GM21423 (cell line): ENCODE results near the gene CES2.

ENCODE experiments used
- ATAC-seq: cut with Tn5 transposase; IDR thresholded peaks from one replicate; pipeline ENCODE4 v1.9.1; 2021; ENCODE audit warnings: mild to moderate bottlenecking, moderate library complexity; ENCODE audit not compliant: unreplicated experiment

CES2 gene

DNA sequence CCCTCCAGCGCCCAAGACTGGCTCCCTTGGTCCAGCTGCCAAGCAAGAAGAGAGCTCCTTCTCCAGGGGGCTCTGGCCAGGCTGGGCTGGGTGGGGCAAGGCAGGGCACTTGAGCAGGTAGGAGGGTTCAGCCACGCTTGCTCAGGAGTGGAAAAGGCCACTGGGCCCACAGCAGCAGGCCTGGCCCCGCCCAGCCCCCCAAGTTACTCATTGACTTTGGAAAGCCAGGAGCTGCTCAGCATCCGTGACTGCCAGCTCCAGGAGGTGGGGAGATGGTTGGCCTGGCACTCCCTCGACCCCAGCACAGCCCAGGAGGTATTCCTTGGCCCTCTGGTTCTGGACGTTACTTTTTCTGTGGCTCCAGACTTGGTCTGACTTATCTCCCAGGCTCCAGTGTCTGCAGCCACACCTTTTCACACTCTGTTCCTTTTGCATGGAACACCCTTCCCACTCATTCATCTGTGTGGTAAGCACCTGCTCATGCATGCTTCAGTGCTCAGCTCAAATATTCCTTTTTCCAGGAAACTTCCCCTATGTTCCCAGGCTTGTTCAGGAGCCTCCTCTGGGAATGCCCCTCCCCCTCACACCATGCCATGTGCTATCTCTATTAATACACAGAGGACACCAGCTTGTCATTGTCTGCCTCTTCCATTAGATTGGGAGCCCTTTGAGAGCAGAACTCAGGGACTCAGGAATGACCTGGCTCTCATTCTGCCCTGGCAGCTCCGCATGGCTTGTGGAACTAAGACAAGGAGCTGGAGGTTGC lies 16.3 kb upstream of the CES2 start, which contains the start of gene CDH16:
CDH16 (minus strand) TSS at position 83 of the 766 bp plus-strand sequence. CDS start 820 bp downstream, outside the sequence.
- no peak for ATAC-seq

DNA sequence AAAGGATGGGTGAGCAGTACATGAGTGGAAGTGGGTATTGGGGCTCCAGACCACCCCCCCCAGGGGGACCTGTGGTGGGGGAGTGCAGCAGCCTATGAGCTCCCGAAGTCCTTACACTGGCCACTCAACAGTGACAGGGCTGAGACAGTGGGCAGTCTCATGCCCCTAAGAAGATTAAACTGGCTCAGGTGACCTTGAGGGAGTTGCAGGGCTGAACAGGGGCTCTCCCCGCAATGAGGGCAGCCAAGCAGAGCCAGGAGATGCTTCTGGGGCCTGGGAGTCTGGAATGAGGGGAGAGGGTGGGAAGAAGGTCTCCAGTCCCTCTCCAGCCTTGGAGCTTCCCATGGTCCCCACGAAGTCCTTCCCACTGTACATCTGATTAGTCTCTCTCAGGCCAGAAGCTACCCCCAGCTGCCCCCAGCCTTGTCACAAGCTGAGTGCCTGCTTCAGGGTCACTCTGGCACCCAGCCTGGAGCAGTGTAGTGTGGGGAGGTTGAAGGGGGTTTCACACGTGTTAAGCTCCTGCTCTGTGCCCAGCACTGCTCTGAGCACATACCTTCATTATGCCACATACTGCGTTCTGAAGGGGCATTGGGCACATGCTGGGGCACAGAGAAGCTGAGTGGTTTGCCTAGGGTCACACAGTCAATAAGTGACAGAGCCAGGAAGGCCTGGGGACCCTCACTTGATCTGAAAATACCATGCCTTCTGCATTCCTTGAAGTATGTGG lies 15.6 kb upstream of the CES2 start:
- no peak for ATAC-seq

- no peak for ATAC-seq
Measured at GRCh38 chr16:66920299-66920590, 15.1 kb upstream of the CES2 start.

- no peak for ATAC-seq
Measured at GRCh38 chr16:66920924-66921680, 14.2 kb upstream of the CES2 start.

- ATAC-seq: no peak
Measured at GRCh38 chr16:66921729-66922450, 13.4 kb upstream of the CES2 start.

DNA sequence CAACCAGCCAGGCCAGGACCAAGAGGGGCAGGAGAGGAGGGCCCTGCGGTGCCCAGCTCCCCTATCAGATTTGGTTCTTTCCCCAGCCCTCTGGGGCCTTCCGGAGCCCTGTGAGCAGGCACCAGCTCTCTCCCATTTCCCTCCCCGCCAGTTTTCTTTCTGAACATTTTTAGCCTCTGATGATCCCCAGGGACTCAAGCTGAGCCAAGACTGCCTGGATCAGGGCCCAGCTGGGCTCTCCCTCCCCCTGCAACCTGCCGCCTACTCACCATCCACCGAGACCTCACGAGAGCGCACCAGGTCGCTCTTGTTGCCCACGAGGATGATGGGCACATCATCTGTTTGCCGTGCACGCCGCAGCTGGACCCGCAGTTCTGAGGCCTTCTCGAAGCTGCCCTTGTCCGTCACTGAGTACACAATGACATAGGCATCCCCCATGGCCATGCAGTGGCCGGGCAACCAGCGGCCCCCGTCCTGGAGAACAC lies 12.0 kb upstream of the CES2 start:
- ATAC-seq: no peak

DNA sequence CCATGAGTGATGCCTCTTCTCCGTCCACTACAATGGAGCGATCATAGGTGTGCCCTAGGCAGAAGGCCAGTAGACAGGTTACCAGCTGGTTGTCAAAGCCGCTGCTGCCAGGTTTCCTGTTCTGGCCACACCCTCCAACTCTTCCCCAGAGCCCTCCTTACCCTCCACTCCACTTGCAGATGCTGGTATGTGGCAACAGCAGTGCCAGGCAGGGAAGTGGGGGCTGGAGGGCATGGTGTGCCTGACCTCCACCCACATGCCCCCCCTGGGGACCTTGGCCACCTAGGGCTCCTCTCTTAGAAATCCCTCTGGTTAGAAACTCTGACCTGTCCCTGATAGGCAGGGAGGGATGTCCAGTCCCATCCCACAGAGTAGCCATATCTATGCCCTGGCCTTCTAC lies 11.4 kb upstream of the CES2 start:
- no peak for ATAC-seq

DNA sequence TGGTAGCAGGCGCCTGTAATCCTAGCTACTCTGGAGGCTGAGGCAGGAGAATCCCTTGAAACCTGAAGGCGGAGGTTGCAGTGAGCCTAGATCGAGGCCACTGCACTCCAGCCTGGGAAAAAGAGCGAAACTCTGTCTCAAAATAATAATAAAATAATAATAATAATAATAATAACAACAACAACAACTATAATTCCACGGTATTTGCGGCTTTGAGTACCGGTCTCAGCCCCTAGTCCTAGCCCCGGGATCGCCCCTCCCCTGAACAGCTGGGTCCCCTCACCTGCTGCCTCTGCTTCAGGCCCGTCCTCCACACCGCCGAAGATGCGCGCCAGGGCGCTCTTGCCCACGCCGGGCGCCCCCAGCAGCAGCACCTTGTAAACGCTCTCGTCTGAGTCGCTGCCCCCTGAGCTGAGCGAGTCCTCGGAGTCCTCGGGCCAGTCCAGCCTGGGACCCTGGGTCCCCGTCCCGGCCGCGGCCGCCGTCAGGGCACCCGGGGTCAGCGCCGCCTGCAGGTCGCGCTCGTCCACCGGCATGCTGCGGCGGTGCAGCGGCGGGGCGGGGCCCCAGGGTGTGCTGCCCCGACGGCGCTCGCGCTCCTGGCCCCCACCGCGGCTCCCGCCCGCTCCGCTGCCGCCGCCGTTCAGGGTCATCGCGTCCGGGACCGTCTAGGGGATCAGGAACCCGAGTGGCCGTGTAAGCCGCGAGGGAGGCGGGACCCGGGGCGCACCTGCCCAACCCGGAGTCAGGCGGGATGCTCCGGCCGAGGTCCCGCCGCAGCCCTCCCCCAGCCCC lies 10.6 kb upstream of the CES2 start:
- ATAC-seq: no peak

- no peak for ATAC-seq
Measured at GRCh38 chr16:66925322-66925840, 9.9 kb upstream of the CES2 start, which contains the start of gene RRAD. RRAD (minus strand) TSS chr16:66925535; CDS start chr16:66925179, 356 bp downstream.

GRCh38 chr16:66926171-66926947 lies 9.0 kb upstream of the CES2 start:
- ATAC-seq: no peak

DNA sequence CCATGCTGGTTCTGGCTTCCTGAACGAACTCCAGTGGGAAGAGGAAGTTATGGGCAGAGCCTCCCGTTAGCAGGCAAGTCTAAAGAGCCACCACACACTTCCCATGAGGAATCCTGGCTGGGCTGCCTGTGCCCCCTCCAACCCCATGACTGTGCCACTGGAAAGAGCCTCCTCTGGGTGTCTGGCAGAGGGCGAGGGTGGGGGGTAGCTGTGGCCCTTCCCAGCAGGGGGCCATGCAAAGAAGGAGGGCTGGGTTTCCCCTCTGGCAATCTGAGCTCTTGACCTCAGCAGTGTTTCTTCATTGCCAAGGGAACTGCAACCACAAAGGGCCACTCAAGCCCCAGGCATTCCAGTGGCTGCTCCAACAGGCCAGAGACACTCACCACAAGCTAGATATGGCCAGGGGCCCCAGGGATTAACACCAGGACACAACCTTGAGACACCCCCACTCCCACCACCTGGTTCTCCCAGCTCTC lies 8.3 kb upstream of the CES2 start:
- ATAC-seq: no peak

- no peak for ATAC-seq
Measured at GRCh38 chr16:66927918-66928649, 7.2 kb upstream of the CES2 start.

GRCh38 chr16:66928702-66929388 lies 6.5 kb upstream of the CES2 start:
- ATAC-seq: no peak

DNA sequence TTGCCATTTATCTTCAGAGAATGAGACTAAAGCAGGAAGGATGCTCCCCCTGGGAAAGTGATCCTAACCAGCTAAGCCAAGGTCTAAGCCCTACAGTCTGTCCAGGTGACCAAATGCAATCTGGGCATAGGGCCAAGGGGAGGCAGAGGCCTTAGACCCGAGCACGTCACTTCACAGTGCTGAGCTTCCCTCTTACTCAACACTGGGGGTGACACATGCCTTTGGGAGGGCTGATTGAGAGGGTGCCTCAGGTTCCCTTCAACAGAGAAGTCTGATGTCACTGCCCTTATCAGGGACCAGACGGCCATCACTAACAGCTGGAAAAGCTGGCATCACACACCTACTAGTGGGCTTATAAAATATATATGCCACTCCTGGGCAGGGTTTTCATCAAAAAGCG lies 5.1 kb upstream of the CES2 start:
- ATAC-seq: no peak

- ATAC-seq: no peak
Measured at GRCh38 chr16:66931665-66932064, 3.7 kb upstream of the CES2 start.

DNA sequence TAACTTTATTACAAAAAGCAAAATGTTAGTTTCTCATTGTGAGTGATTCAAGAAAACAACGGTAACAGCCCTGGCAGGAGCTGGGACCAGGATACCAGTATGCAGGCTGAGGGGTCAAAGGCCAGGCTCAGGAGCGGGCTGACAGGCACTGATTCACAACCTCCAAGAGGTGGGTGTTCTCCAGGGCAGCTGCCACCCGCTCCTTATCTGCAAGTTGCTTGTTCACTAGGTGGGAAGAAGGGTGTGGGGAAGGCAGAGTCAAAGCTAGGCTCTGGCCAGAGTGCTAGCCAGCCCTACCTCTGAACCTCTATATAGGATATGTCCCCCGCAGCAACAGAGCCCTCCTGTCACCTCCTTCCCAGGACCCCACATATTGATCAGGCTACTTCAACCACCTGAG lies 3.2 kb upstream of the CES2 start:
- ATAC-seq: no peak

- peak; percentile 7 for ATAC-seq
Measured at GRCh38 chr16:66933776-66934137, 1.6 kb upstream of the CES2 start.
